ENCODE measurements around the gene CDC25B.

The CDC25B gene

DNA sequence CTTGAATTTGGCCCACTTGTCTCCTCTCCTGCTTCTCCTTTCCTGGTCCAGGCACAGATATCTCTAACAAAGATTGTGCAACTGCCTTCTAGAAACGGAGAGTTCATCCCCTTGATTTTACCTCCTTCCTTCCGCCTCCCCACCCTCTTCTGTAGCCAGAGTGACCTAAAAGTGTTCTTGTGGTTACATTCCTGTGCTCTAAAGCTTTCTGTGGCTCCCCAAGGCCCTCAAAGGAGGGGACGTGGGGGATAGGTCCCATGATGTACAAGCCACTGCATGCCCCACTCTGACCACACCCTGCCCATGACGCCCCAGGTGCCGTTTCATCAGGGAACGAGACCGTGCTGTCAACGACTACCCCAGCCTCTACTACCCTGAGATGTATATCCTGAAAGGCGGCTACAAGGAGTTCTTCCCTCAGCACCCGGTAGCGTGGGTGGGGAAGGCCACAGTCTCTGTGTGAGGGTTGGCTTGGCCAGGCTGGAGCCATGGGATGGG, 8.2 kb downstream of the CDC25B start:
- TF ChIP-seq, protein P1, sequence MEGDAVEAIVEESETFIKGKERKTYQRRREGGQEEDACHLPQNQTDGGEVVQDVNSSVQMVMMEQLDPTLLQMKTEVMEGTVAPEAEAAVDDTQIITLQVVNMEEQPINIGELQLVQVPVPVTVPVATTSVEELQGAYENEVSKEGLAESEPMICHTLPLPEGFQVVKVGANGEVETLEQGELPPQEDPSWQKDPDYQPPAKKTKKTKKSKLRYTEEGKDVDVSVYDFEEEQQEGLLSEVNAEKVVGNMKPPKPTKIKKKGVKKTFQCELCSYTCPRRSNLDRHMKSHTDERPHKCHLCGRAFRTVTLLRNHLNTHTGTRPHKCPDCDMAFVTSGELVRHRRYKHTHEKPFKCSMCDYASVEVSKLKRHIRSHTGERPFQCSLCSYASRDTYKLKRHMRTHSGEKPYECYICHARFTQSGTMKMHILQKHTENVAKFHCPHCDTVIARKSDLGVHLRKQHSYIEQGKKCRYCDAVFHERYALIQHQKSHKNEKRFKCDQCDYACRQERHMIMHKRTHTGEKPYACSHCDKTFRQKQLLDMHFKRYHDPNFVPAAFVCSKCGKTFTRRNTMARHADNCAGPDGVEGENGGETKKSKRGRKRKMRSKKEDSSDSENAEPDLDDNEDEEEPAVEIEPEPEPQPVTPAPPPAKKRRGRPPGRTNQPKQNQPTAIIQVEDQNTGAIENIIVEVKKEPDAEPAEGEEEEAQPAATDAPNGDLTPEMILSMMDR (IDR thresholded peaks at IDR 0.05; ENCODE audit: insufficient read depth, low read depth, low read length, missing control alignments): no peak
- DNase-seq (ENCODE audit: low read depth): peak; percentile 77
- H3K4me3 ChIP-seq (ENCODE audit: low read length): no peak overlapping the region

DNA sequence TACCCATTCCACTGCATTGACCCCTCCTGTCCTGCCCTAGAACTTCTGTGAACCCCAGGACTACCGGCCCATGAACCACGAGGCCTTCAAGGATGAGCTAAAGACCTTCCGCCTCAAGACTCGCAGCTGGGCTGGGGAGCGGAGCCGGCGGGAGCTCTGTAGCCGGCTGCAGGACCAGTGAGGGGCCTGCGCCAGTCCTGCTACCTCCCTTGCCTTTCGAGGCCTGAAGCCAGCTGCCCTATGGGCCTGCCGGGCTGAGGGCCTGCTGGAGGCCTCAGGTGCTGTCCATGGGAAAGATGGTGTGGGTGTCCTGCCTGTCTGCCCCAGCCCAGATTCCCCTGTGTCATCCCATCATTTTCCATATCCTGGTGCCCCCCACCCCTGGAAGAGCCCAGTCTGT, 8.7 kb downstream of the CDC25B start:
- TF ChIP-seq, protein P1 (IDR thresholded peaks at IDR 0.05; ENCODE audit: insufficient read depth, low read depth, low read length, missing control alignments): no peak
- no peak overlapping the region for H3K4me3 ChIP-seq (ENCODE audit: low read length)
- DNase-seq (ENCODE audit: low read depth): no peak

DNA sequence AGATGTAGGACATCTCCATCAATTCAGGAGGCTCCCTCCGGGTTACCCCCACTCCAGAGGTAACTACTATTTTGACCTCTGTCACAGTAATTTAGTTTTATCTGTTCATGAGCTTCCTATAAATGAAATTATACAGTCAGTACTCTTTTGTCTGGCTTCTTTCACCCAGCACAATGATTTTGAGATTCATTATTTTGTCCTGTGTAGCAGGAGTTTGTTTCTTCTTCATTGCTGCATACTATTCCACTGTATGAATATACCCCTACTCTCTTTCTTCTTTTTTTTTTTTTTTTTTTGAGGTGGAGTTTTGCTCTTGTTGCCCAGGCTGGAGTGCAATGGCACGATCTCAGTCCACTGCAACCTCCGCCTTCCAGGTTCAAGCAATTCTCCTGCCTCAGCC, 12.4 kb downstream of the CDC25B start:
- TF ChIP-seq, protein P1 (IDR thresholded peaks at IDR 0.05; ENCODE audit: insufficient read depth, low read depth, low read length, missing control alignments): no peak
- H3K4me3 ChIP-seq (ENCODE audit: low read length): no peak overlapping the region
- DNase-seq (ENCODE audit: low read depth): no peak

DNA sequence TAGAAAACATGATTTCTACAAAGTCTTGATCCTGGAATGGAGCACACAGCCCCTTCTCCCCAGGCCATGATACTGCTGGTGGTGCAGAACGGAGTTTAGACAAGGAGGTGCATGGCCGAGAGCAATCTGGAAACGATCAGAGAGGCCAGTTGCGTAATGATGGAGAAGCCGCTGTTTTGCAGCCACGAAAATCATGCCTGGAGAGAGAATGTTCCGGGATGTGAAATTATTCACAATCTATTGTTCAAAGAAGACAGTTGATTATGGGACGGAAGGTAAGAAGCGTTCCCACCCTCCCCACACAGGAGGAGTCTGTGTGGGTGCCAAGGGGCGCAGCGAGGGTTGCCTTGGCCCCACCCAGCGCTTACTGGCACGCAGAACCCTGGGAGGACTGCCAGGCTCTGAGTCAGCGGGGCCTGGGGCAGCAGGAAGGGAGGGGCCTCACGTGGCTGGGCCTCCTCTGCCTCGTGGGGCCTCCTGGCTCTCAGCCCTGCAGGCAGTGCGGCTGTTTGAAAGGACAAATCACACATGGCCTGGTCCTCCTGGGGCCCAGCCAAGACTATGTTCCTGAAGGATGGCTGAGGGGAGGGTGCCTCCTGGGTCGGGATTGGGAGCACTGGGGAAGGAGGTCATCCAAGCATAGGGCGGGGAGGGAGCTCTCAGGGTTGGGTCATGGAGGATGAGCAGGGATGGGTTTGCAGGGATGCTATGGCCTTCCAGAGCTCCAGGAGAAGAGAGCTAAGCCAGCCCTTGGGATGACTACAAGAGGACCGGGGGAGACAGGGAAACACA, 15.6 kb downstream of the CDC25B start:
- H3K4me3 ChIP-seq (ENCODE audit: low read length): peak overlapping the region; percentile 15
- DNase-seq (ENCODE audit: low read depth): peak; percentile 99
- TF ChIP-seq, protein P1 (IDR thresholded peaks at IDR 0.05; ENCODE audit: insufficient read depth, low read depth, low read length, missing control alignments): no peak

DNA sequence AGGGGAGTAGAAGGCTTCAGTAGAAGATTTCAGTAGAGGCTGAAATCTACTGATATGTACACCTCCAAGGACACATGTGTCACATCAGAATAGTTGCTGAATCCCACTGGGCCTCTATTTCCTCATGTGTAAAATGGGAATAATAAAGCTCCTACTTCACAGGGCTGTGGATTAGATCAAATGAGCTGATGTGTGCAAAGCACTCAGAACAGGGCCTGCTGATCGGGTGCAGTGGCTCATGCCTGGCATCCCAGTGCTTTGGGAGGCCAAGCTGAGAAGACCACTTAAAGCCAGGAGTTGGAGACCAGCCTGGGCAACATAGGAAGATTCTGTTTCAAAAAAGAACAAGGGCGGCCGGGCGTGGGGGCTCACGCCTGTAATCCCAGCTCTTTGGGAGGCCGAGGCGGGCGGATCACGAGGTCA, 16.2 kb downstream of the CDC25B start:
- H3K4me3 ChIP-seq (ENCODE audit: low read length): no peak overlapping the region
- DNase-seq (ENCODE audit: low read depth): no peak
- TF ChIP-seq, protein P1 (IDR thresholded peaks at IDR 0.05; ENCODE audit: insufficient read depth, low read depth, low read length, missing control alignments): no peak

DNA sequence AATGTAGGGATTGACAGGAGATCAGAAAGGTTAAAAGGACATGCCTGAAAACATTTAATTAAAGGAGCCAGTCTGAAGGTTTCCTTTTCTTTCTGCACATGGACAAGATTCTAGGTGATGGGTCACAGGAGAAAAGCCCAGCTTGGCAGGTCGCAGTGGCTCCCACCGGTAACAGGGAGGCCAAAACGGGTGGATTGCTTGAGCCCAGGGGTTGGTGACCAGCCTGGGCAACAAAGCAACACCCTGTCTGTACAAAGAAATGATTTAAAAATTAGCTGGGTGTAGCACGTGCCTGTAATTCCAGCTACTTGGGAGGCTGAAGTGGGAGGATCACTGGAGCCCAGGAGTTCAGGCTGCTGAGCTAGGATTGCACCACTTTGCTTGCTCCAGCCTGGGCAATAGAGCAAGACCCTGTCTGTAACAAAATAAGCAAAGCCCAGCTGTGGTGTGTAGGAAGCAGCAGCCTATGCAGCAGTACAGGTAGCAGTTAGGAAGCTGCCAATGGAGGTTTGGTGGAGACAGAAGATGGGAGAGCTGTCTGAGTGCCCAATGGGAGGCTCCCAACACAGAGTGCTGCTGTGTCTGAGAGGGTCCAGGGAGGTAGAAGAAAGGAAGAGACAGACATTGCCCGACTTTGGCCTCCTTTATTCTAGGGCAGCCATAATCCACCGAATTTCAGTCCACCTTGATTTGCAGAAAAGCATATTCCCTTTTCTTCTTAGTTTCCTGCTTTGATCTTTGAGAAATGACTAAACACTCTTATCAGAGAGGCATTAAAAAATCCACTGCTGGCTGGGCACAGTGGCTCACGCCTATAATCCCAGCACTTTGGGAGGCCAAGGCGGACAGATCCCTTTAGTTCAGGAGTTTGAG, 17.1 kb downstream of the CDC25B start:
- H3K4me3 ChIP-seq (ENCODE audit: low read length): no peak overlapping the region
- no peak for DNase-seq (ENCODE audit: low read depth)
- TF ChIP-seq, protein P1 (IDR thresholded peaks at IDR 0.05; ENCODE audit: insufficient read depth, low read depth, low read length, missing control alignments): no peak
